ENCODE measurements around the gene RRM2. TPM values are rescaled to one million over a fixed set of nuclear protein-coding genes. Genes with fewer than 3 reads are reported as not detected.

RRM2 gene
- polyA plus RNA-seq, 1 donor (not counting 4 experiments of a cell fraction or from before 2014, with no cell fraction given): 25.7 TPM

- Histone ChIP-seq H3K4me2 (ENCODE audit: control insufficient read depth, extremely low read depth, insufficient read depth, low read depth, low read length) (no peak overlapping the region), H4K20me1 (ENCODE audit: control insufficient read depth, extremely low read depth, insufficient read depth, low read length) (no peaks in the 10 kb centered on the region), H3K27me3 (ENCODE audit: control insufficient read depth, extremely low read depth, insufficient read depth, low read length) (no peaks in the 10 kb centered on the region), H3K9me3 (ENCODE audit: control insufficient read depth, low read depth, low read length) (no peaks in the 10 kb centered on the region), H3K27ac (ENCODE audit: control insufficient read depth, insufficient read depth, low read length) (no peak overlapping the region), H3K4me3 (ENCODE audit: control insufficient read depth in 2 of 3, extremely low read depth in 1 of 3, insufficient read depth in 2 of 3, low read depth in 1 of 3, low read length in 3 of 3) (no peak overlapping the region), H3K36me3 (ENCODE audit: control insufficient read depth in 2 of 2, extremely low read depth in 1 of 2, insufficient read depth in 2 of 2, low read length in 2 of 2) (no peaks in the 10 kb centered on the region), H3K9me1 (ENCODE audit: control insufficient read depth, extremely low read depth, insufficient read depth, low read length) (no peaks in the 10 kb centered on the region), H3K4me1 (ENCODE audit: control insufficient read depth, extremely low read depth, insufficient read depth, low read length) (no peaks in the 10 kb centered on the region), H2AFZ (ENCODE audit: control insufficient read depth, low read length) (no peak overlapping the region), H3K79me2 (ENCODE audit: control insufficient read depth, insufficient read depth, low read length) (no peaks in the 10 kb centered on the region), H3K9ac (ENCODE audit: control insufficient read depth, extremely low read depth, insufficient read depth, low read length) (no peak overlapping the region)
- no peak for TF ChIP-seq EZH2 (IDR thresholded peaks at IDR 0.05; ENCODE audit: low read length)
- no peak for TF ChIP-seq CTCF (optimal IDR thresholded peaks at IDR 0.05 in 1 of 3, IDR thresholded peaks at IDR 0.05 in 1 of 3, conservative IDR thresholded peaks at IDR 0.05 in 1 of 3; ENCODE audit: extremely low read depth in 1 of 3, insufficient read depth in 2 of 3, low read length in 3 of 3)
- FAIRE-seq: no peak
- DNase-seq (ENCODE audit: low read depth, low spot score): no peak
- dilution Hi-C loops (cut with MboI; ENCODE audit: extremely low pct_ligation_motif_present, low sequenced_read_pairs): no loop called here
Observed at GRCh38 chr2:10109311-10109710, 13.2 kb upstream of the RRM2 start.

DNA sequence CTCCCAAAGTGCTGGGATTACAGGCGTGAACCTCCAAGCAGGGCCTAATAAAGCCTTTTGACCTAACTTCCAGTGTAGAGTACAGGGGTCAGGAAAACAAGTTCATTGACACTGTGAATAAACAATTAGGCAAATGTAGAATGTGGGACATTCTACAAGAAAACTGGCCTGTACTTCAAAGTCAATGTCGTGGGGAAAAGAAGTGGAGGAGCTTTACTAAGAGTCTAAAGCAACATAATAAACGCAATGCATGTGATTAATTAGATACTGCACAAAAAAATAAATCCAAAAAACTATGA is 3.6 kb upstream of the RRM2 start:
- Histone ChIP-seq H2AFZ (ENCODE audit: control insufficient read depth, low read length) (no peak overlapping the region), H3K36me3 (ENCODE audit: control insufficient read depth in 2 of 2, extremely low read depth in 1 of 2, insufficient read depth in 2 of 2, low read length in 2 of 2) (no peaks in the 10 kb centered on the region), H3K4me2 (ENCODE audit: control insufficient read depth, extremely low read depth, insufficient read depth, low read depth, low read length) (no peak overlapping the region), H3K27ac (ENCODE audit: control insufficient read depth, insufficient read depth, low read length) (no peak overlapping the region), H3K79me2 (ENCODE audit: control insufficient read depth, insufficient read depth, low read length) (peaks cover 14% of the 10 kb centered on the region), H3K4me3 (ENCODE audit: control insufficient read depth in 2 of 3, extremely low read depth in 1 of 3, insufficient read depth in 2 of 3, low read depth in 1 of 3, low read length in 3 of 3) (no peak overlapping the region), H3K9me3 (ENCODE audit: control insufficient read depth, low read depth, low read length) (no peaks in the 10 kb centered on the region), H4K20me1 (ENCODE audit: control insufficient read depth, extremely low read depth, insufficient read depth, low read length) (no peaks in the 10 kb centered on the region), H3K9me1 (ENCODE audit: control insufficient read depth, extremely low read depth, insufficient read depth, low read length) (no peaks in the 10 kb centered on the region), H3K4me1 (ENCODE audit: control insufficient read depth, extremely low read depth, insufficient read depth, low read length) (peaks cover 26% of the 10 kb centered on the region), H3K9ac (ENCODE audit: control insufficient read depth, extremely low read depth, insufficient read depth, low read length) (no peak overlapping the region), H3K27me3 (ENCODE audit: control insufficient read depth, extremely low read depth, insufficient read depth, low read length) (no peaks in the 10 kb centered on the region)
- dilution Hi-C loops (cut with MboI; ENCODE audit: extremely low pct_ligation_motif_present, low sequenced_read_pairs): no loop called here
- no peak for DNase-seq (ENCODE audit: low read depth, low spot score)
- FAIRE-seq: no peak
- TF ChIP-seq CTCF (optimal IDR thresholded peaks at IDR 0.05 in 1 of 3, IDR thresholded peaks at IDR 0.05 in 1 of 3, conservative IDR thresholded peaks at IDR 0.05 in 1 of 3; ENCODE audit: extremely low read depth in 1 of 3, insufficient read depth in 2 of 3, low read length in 3 of 3) (no peak), EZH2 (IDR thresholded peaks at IDR 0.05; ENCODE audit: low read length) (no peak)
